Stimulated activated CD4-positive, alpha-beta T cell treated with anti-CD3 and anti-CD28 coated beads, Interleukin-4, amount 100 ng/mL, for 24 hours (primary cell): ENCODE measurements around the gene TRIM50.
"Not testable (repeated sequence)": the region's sequence is repeated elsewhere in the genome, so short reads cannot be mapped to it uniquely, and the experiment has no call there.

Experiments used
- DNase-seq: peaks from one replicate; pipeline ENCODE4 v3.0.0-alpha.2; 2020

TRIM50 gene

GRCh38 chr7:73349763-73350162, 21.9 kb upstream of the TRIM50 start:
- no peak for DNase-seq

- no peak for DNase-seq
Measured at GRCh38 chr7:73345951-73346350, 18.1 kb upstream of the TRIM50 start.

GRCh38 chr7:73345538-73345937, 17.7 kb upstream of the TRIM50 start:
- DNase-seq, result no peak

GRCh38 chr7:73343671-73344380, 15.9 kb upstream of the TRIM50 start:
- no peak for DNase-seq

GRCh38 chr7:73342645-73343044, 14.8 kb upstream of the TRIM50 start:
- no peak for DNase-seq

- no peak for DNase-seq
Measured at GRCh38 chr7:73341877-73342276, 14.0 kb upstream of the TRIM50 start.

- no peak for DNase-seq
Measured at GRCh38 chr7:73340514-73340913, 12.6 kb upstream of the TRIM50 start.

GRCh38 chr7:73338321-73338720, 10.4 kb upstream of the TRIM50 start:
- DNase-seq, result no peak

- DNase-seq, result no peak
Measured at GRCh38 chr7:73332447-73332846, 4.6 kb upstream of the TRIM50 start.

- no peak for DNase-seq
Measured at GRCh38 chr7:73330772-73331171, 2.9 kb upstream of the TRIM50 start.

- no peak for DNase-seq
Measured at GRCh38 chr7:73329861-73330581, 2.1 kb upstream of the TRIM50 start.

- no peak for DNase-seq
Measured at GRCh38 chr7:73328696-73329095, 814 bp upstream of the TRIM50 start.

GRCh38 chr7:73327449-73327848, 433 bp downstream of the TRIM50 start:
- DNase-seq, result not testable (repeated sequence)

GRCh38 chr7:73325424-73325823, 2.5 kb downstream of the TRIM50 start:
- DNase-seq, result not testable (repeated sequence)

GRCh38 chr7:73324081-73324845, 3.6 kb downstream of the TRIM50 start:
- peak; percentile 50 for DNase-seq

GRCh38 chr7:73323434-73324080, 4.3 kb downstream of the TRIM50 start:
- not testable (repeated sequence) for DNase-seq

GRCh38 chr7:73320009-73320408, 7.9 kb downstream of the TRIM50 start:
- not testable (repeated sequence) for DNase-seq

- DNase-seq, result not testable (repeated sequence)
Measured at GRCh38 chr7:73319541-73319940, 8.3 kb downstream of the TRIM50 start.

- DNase-seq, result not testable (repeated sequence)
Measured at GRCh38 chr7:73318656-73319204, 9.2 kb downstream of the TRIM50 start.

GRCh38 chr7:73316521-73316920, 11.4 kb downstream of the TRIM50 start:
- no peak for DNase-seq

- DNase-seq, result no peak
Measured at GRCh38 chr7:73314271-73314670, 13.6 kb downstream of the TRIM50 start.

- no peak for DNase-seq
Measured at GRCh38 chr7:73313521-73313906, 14.4 kb downstream of the TRIM50 start.
